ENCODE measurements around the gene CTNNA3. TPM values are rescaled to one million over a fixed set of nuclear protein-coding genes. Genes with fewer than 3 reads are reported as not detected.

CTNNA3 gene
- total RNA-seq, 4 donors from 2014 or later: 14.3 to 49.5 (median 24.2) TPM

DNA sequence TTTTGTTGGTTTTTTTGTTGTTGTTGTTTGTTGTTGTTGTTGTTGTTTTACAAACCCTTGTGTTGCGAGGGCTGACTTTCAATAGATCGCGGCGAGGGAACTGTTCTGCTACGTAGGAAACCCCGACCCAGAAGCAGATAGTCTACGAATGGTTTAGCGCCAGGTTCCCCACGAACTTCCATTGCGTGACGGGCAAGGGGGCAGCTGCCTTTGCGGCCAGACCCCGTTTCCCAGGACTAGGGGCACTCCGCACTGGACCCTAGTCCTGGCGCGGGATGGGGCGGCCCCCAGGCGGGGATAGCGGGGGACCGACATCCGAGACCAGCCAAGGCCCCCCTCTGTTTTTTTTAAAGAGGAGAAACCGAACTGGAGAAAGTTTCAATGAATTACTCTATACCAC lies 650.6 kb downstream of the CTNNA3 start:
- no peaks in the 10 kb centered on the region for H3K36me3 ChIP-seq
- intact Hi-C loops (cut with DNase I; ENCODE audit: low total_unique reads) (no loop called here), in situ Hi-C loops (cut with MboI; ENCODE audit: low sequenced_read_pairs in 4 of 4) (no loop called here)
- no peak for ATAC-seq
- H3K27ac ChIP-seq: no peak overlapping the region
- H3K4me1 ChIP-seq: no peaks in the 10 kb centered on the region
- H3K9me3 ChIP-seq: no peaks in the 10 kb centered on the region
- no peak overlapping the region for H3K4me3 ChIP-seq
- no peak for TF ChIP-seq POLR2A (IDR thresholded peaks at IDR 0.05)
- TF ChIP-seq, protein P1, sequence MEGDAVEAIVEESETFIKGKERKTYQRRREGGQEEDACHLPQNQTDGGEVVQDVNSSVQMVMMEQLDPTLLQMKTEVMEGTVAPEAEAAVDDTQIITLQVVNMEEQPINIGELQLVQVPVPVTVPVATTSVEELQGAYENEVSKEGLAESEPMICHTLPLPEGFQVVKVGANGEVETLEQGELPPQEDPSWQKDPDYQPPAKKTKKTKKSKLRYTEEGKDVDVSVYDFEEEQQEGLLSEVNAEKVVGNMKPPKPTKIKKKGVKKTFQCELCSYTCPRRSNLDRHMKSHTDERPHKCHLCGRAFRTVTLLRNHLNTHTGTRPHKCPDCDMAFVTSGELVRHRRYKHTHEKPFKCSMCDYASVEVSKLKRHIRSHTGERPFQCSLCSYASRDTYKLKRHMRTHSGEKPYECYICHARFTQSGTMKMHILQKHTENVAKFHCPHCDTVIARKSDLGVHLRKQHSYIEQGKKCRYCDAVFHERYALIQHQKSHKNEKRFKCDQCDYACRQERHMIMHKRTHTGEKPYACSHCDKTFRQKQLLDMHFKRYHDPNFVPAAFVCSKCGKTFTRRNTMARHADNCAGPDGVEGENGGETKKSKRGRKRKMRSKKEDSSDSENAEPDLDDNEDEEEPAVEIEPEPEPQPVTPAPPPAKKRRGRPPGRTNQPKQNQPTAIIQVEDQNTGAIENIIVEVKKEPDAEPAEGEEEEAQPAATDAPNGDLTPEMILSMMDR (IDR thresholded peaks at IDR 0.05 in 4 of 5, conservative IDR thresholded peaks at IDR 0.05 in 1 of 5): no peak
- DNase-seq: no peak
- H3K27me3 ChIP-seq: no peaks in the 10 kb centered on the region

DNA sequence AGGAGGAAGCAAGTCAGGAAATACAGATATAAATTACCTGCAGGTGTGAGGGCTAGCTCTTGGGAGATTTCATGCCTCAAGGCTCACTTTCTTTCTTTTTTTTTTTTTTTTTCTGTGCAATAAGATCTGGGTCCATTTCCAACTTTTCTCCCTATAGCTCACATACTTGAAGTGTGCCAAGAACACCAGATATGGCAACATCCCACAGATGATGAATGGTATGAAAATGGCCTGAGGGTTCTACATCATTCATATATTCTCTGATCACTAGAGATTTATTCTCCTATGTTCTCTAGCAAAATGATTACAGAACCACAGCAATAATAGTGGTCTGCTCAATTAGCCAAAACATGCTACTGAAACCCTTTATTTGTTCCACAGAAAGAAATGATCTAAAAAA lies 653.0 kb downstream of the CTNNA3 start:
- no peak overlapping the region for H3K27ac ChIP-seq
- no peaks in the 10 kb centered on the region for H3K4me1 ChIP-seq
- TF ChIP-seq, protein P1 (IDR thresholded peaks at IDR 0.05 in 4 of 5, conservative IDR thresholded peaks at IDR 0.05 in 1 of 5): no peak
- TF ChIP-seq POLR2A (IDR thresholded peaks at IDR 0.05): no peak
- in situ Hi-C loops (cut with MboI; ENCODE audit: low sequenced_read_pairs in 4 of 4) (no loop called here), intact Hi-C loops (cut with DNase I; ENCODE audit: low total_unique reads) (no loop called here)
- H3K9me3 ChIP-seq: no peaks in the 10 kb centered on the region
- no peak overlapping the region for H3K4me3 ChIP-seq
- H3K36me3 ChIP-seq: no peaks in the 10 kb centered on the region
- no peaks in the 10 kb centered on the region for H3K27me3 ChIP-seq
- DNase-seq (no peak), ATAC-seq (no peak)

DNA sequence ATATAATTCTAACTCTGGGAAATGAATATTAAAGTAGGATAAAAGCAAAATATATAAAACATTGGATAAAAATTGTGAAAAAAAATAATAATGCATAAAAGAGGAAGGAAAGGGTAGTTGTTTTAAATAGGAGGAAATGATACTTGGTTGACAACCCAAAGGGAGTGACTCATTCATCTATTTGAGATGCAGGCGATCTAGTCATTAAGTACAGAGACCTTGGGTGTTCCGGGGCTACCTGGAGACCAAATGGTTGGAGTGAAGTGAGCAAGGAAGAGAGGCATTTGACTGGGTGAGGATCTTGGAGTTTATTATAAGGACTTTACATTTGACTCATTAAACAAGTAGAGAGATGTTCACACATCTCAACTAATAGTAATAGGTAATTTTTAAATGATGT lies 659.2 kb downstream of the CTNNA3 start:
- DNase-seq (no peak), ATAC-seq (no peak)
- H3K4me3 ChIP-seq: no peak overlapping the region
- no peaks in the 10 kb centered on the region for H3K27me3 ChIP-seq
- no peaks in the 10 kb centered on the region for H3K4me1 ChIP-seq
- in situ Hi-C loops (cut with MboI; ENCODE audit: low sequenced_read_pairs in 4 of 4) (no loop called here), intact Hi-C loops (cut with DNase I; ENCODE audit: low total_unique reads) (no loop called here)
- H3K36me3 ChIP-seq: no peaks in the 10 kb centered on the region
- H3K9me3 ChIP-seq: no peaks in the 10 kb centered on the region
- TF ChIP-seq, protein P1 (IDR thresholded peaks at IDR 0.05 in 4 of 5, conservative IDR thresholded peaks at IDR 0.05 in 1 of 5): no peak
- TF ChIP-seq POLR2A (IDR thresholded peaks at IDR 0.05): no peak
- no peak overlapping the region for H3K27ac ChIP-seq

DNA sequence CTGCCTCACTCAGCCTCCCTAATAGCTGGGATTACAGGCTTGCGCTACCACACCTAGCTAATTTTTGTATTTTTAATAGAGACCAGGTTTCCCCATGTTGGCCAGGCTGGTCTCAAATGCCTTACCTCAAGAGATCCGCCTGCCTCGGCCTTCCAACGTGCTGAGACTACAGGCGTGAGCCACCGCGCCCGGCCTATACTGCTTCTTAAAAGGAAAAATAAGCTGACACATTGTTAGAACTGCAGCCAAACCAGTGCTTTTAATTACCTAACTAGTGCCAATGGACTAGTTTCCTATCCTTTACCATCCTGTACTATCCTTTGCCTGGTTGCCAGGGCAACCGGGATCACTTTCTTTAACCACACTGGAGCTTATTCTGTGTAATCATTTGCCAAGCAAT lies 662.1 kb downstream of the CTNNA3 start:
- Histone ChIP-seq H3K27me3 (no peaks in the 10 kb centered on the region), H3K4me1 (no peaks in the 10 kb centered on the region), H3K27ac (no peak overlapping the region), H3K36me3 (no peaks in the 10 kb centered on the region), H3K9me3 (no peaks in the 10 kb centered on the region), H3K4me3 (no peak overlapping the region)
- ATAC-seq: no peak
- no peak for DNase-seq
- TF ChIP-seq, protein P1 (IDR thresholded peaks at IDR 0.05 in 4 of 5, conservative IDR thresholded peaks at IDR 0.05 in 1 of 5): no peak
- intact Hi-C loops (cut with DNase I; ENCODE audit: low total_unique reads) (no loop called here), in situ Hi-C loops (cut with MboI; ENCODE audit: low sequenced_read_pairs in 4 of 4) (no loop called here)

DNA sequence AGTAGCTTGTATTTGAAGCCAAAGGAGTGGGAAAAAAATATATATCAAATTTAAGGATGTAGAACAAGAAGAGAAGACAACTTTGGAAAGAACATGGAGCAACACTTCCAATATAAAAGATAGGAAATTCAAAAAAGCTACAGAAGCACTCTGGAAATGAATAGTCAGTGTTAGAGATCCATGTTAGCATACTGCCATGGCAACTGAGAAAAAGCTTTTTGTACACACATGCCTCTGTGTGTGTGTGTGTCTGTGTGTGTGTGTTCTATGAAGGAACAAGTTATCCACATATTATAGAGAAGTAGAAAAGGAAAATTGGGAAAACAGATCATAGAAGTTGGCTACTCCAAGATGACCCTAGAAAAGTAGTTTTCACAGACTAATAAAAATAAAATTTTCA lies 673.9 kb downstream of the CTNNA3 start:
- no peak overlapping the region for H3K27ac ChIP-seq
- ATAC-seq: no peak
- no peak for DNase-seq
- in situ Hi-C loops (cut with MboI; ENCODE audit: low sequenced_read_pairs in 4 of 4) (no loop called here), intact Hi-C loops (cut with DNase I; ENCODE audit: low total_unique reads) (no loop called here)
- no peak overlapping the region for H3K4me3 ChIP-seq
- no peaks in the 10 kb centered on the region for H3K27me3 ChIP-seq
- H3K4me1 ChIP-seq: no peaks in the 10 kb centered on the region
- TF ChIP-seq POLR2A (IDR thresholded peaks at IDR 0.05): no peak
- TF ChIP-seq, protein P1 (IDR thresholded peaks at IDR 0.05 in 4 of 5, conservative IDR thresholded peaks at IDR 0.05 in 1 of 5): no peak
- H3K9me3 ChIP-seq: no peaks in the 10 kb centered on the region
- no peaks in the 10 kb centered on the region for H3K36me3 ChIP-seq
